Activated CD8-positive, alpha-beta memory T cell treated with anti-CD3 and anti-CD28 coated beads for 48 hours (primary cell): ENCODE measurements around the gene RASA3.

Experiments
- DNase-seq, 3 experiments: peaks; one replicate each; pipeline ENCODE4 v3.0.0-alpha.2; 2020; ENCODE audit warnings: low read depth in 2 of 3, low spot score in 2 of 3

RASA3 gene

GRCh38 chr13:113973218-113974164, 158.9 kb downstream of the RASA3 start, which contains the start of gene C13orf46:
C13orf46 (minus strand) TSS chr13:113974076; CDS start chr13:113973997, 79 bp downstream.
- DNase-seq, result no peak

GRCh38 chr13:113972451-113973217, 159.8 kb downstream of the RASA3 start:
- no peak for DNase-seq

DNA sequence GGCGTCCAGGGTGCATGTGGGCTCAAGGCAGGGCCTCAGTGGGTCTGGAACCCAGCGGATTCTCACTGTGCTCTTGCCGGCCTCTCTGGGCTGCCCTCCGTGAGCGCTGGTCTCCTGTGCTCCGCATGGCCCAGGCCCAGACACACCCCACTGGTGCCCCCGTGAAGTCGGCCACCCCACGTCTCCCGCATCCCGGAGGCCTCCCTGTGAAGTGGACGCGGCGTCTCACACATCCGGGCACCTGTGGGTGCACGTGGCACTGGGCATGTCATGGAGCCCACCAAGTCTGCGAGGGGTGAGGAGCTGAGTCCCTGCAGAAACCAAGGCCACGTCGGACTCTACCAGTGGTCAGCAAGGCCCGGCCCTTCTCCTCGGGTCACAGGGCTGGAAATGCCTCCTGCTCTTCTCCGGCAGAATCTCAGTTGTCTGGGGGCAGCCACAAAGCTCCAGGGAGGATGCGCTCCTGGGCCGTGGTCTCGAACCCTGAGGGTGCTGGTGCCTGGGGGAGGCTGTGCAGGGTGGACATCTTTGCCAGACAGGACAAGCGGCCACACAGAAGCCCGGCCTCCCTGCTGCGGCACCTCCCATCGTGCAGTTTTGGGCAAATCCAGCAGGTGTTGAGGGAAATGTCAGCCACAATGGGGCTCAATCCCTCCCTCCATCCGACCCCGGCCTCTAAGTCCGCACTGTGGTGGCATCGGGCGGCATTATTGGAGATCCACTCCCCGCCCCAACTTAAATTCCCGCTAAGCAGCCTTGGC, 160.8 kb downstream of the RASA3 start:
- DNase-seq, result no peak

- no peak for DNase-seq
Observed at GRCh38 chr13:113970810-113971470, 161.5 kb downstream of the RASA3 start.

DNA sequence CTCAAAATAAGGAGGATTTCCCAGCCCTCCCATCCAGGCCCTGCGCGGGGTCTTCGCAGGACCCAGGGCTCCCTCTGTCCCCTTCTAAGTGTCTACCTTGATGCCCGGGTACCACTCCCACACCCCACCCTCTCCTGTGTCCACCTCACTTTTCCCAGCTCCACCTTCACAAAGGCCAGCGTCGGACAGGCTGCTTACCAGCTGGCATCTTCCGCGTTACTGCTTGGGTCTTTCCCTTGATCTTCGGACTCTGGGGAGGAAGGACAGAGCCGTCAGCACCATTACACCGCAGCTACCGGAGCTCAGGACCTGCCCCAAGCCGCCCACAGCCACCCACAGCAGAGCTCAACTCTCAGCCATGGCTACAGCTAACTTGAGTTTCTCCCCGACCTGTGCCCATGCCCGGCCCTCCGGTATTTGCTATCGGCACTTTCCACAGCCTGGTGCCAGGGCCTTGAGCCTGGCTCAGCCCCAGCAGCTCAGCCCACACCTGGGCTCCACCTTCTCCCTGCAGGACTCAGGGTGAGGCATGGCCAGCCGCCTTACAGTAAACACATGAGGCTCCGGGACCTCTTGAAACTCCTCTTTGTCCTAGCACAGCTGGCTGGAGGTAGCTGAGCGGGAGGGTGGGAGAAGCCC, 162.3 kb downstream of the RASA3 start:
- no peak for DNase-seq

- DNase-seq, result no peak
Observed at GRCh38 chr13:113969311-113969972, 163.0 kb downstream of the RASA3 start.

- DNase-seq, result no peak
Observed at GRCh38 chr13:113968463-113969310, 163.7 kb downstream of the RASA3 start.

DNA sequence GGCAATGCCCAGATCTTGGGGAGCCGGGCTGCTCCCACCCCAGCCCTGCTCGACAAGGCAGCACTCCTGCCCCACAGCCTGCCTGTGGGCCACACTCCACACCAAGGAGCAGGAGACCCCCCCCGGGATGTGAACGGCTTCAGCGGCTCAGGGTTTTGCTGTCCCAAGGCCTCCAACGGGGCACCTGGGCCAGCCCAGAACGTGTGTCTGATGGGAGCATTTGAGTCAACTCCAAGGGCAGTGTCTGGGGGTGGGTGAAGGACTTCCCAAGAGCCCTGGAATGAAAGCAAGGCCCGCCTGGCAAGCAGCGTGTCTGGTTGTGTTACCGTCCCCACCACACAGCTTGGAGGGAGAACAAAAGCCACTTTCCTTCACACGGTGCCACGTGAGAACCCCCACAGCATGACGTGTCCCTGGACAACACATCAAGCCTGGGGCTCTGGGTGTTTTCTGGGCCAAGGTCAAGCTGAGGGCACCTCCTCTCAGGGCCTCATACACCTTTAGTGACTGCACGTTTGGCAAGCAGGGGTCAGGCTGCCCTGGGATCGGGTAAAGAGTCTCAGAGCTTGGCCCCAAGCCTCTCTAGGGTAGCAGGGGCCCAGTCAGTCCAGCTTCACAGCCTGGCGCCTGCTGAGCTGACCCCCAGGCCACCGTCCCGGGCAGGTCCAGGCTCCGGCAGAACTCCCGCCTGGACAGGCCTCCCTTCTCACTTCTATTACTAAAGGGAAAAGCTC, 164.5 kb downstream of the RASA3 start:
- DNase-seq, result no peak

GRCh38 chr13:113967206-113967720, 165.2 kb downstream of the RASA3 start:
- DNase-seq, result no peak

- DNase-seq, result no peak
Observed at GRCh38 chr13:113965968-113966884, 166.2 kb downstream of the RASA3 start.

GRCh38 chr13:113965383-113965874, 167.0 kb downstream of the RASA3 start:
- DNase-seq, result no peak

- DNase-seq, result no peak
Observed at GRCh38 chr13:113964251-113964995, 168.0 kb downstream of the RASA3 start.

DNA sequence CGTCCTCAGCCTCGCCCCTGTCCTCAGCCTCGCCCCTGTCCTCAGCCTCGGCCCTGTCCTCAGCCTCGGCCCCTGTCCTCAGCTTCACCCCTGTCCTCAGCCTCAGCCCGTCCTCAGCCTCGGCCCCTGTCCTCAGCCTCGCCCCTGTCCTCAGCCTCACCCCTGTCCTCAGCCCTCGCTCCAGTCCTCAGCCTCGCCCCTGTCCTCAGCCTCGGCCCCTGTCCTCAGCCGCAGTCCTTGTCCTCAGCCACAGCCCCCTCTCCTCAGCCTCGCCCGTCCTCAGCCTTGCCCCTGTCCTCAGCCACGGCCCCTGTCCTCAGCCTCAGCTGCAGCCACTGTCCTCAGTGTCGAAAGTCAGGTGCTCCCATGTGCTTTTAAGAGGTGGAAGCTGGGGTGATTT, 169.0 kb downstream of the RASA3 start:
- no peak for DNase-seq

- no peak for DNase-seq
Observed at GRCh38 chr13:113962975-113963374, 169.4 kb downstream of the RASA3 start.

- no peak for DNase-seq
Observed at GRCh38 chr13:113962386-113962785, 170.0 kb downstream of the RASA3 start.
